A549 (cell line): Measurements from ENCODE around the gene DKC1. TPM values are rescaled to one million over a fixed set of nuclear protein-coding genes. Genes with fewer than 3 reads are reported as not detected.
A peak's percentile ranks its signal among the peaks of the same experiment; 100 is the strongest.
"Not testable (repeated sequence)": the region's sequence is repeated elsewhere in the genome, so short reads cannot be mapped to it uniquely, and the experiment has no call there.

Experiments used
- ATAC-seq, 2 experiments: fragments of 200-7000 bp in 1 of 2; fragments of >200 bp in 1 of 2; cut with Nextera tagmentation in 1 of 2; cut with Tn5 transposase in 1 of 2; 3 replicates each; pipeline versions ENCODE4 v1.8.0 to v1.9.1; 2018 to 2020; ENCODE audit warnings: mild to moderate bottlenecking in 1 of 2, moderate library complexity in 1 of 2
- CTCF ChIA-PET: fragments of 300-600 bp; sonication (Branson Sonifier 250); formaldehyde crosslinking; extraction: SDS; loops from one replicate; lab custom pipeline; 2021; ENCODE audit warnings: antibody characterized with exemption, inconsistent platforms; lab: Yijun Ruan, JAX
- POLR2A ChIA-PET: fragments of 350-600 bp; formaldehyde crosslinking; extraction: SDS; loops from one replicate; lab custom pipeline; 2021; ENCODE audit warnings: antibody characterized with exemption, inconsistent platforms; lab: Yijun Ruan, JAX
- DNase-seq, 2 experiments: peaks; one replicate each; pipeline versions ENCODE4 v3.0.0 to v3.0.0-alpha.2; 2011 to 2016; ENCODE audit warnings: low read depth in 1 of 2, low spot score in 1 of 2
- FAIRE-seq: peaks from 2 replicates; lab custom pipeline; 2011; peaks lifted over from hg19 to GRCh38; lab: Jason Lieb, UNC
- H3K27ac ChIP-seq, 2 experiments: fragments of >200 bp; sonication (Bioruptor Twin); formaldehyde crosslinking; 3 replicates each; pipeline ENCODE4 v1.5.1; 2016 to 2017
- H3K4me1 ChIP-seq: fragments of >200 bp; sonication (Bioruptor Twin); formaldehyde crosslinking; 3 replicates; pipeline ENCODE4 v1.6.1; 2016
- H3K4me2 ChIP-seq: fragments of >200 bp; sonication (Bioruptor Twin); formaldehyde crosslinking; 3 replicates; pipeline ENCODE4 v1.6.1; 2016
- H3K4me3 ChIP-seq: fragments of >200 bp; sonication (Bioruptor Twin); formaldehyde crosslinking; 3 replicates; pipeline ENCODE4 v1.5.1; 2016
- H3K9me3 ChIP-seq: fragments of >200 bp; sonication (Bioruptor Twin); formaldehyde crosslinking; 3 replicates; pipeline ENCODE4 v1.6.1; 2016
- CHD4 ChIP-seq: fragments of 200-600 bp; sonication (generic); IDR thresholded peaks from 2 replicates; pipeline ENCODE4 v1.6.1; 2016; ENCODE audit warnings: antibody characterized with exemption, mild to moderate bottlenecking, borderline replicate concordance
- E2F6 ChIP-seq: IDR thresholded peaks from 2 replicates; pipeline ENCODE4 v1.6.1; 2012; ENCODE audit warnings: low read depth, borderline replicate concordance
- ELK1 ChIP-seq: fragments of 150-350 bp; IDR thresholded peaks from 2 replicates; pipeline ENCODE4 v1.6.1; 2014; ENCODE audit warnings: low read depth, mild to moderate bottlenecking, low read length
- ESRRA ChIP-seq: fragments of 150-350 bp; IDR thresholded peaks from 2 replicates; pipeline ENCODE4 v1.6.1; 2014; ENCODE audit warnings: mild to moderate bottlenecking, low read length, borderline replicate concordance
- GATA3 ChIP-seq: IDR thresholded peaks from 2 replicates; pipeline ENCODE4 v1.6.1; 2012; ENCODE audit warnings: borderline replicate concordance
- JUNB ChIP-seq: fragments of >200 bp; sonication (Bioruptor Twin); formaldehyde crosslinking; IDR thresholded peaks from 2 replicates; pipeline ENCODE4 v1.6.1; 2016
- KDM1A ChIP-seq: fragments of 200-600 bp; sonication (generic); IDR thresholded peaks from 2 replicates; pipeline ENCODE4 v1.6.1; 2016; ENCODE audit warnings: low read depth, mild to moderate bottlenecking
- MAZ ChIP-seq: fragments of 150-350 bp; IDR thresholded peaks from 2 replicates; pipeline ENCODE4 v1.6.1; 2014; ENCODE audit warnings: antibody characterized with exemption, low read depth, low read length, borderline replicate concordance
- PBX3 ChIP-seq: IDR thresholded peaks from 2 replicates; pipeline ENCODE4 v1.6.1; 2012
- POLR2A ChIP-seq: IDR thresholded peaks from 2 replicates; pipeline ENCODE4 v1.6.1; 2012; ENCODE audit warnings: mild to moderate bottlenecking, low read length
- RAD21 ChIP-seq, 2 experiments: fragments of >200 bp in 1 of 2; sonication (Bioruptor Twin) in 1 of 2; formaldehyde crosslinking in 1 of 2; IDR thresholded peaks in 1 of 2; conservative IDR thresholded peaks in 1 of 2; 2 replicates in 1 of 2; 3 replicates in 1 of 2; pipeline ENCODE4 v1.6.1; 2012 to 2018; ENCODE audit warnings: inconsistent platforms in 1 of 2
- RARB ChIP-seq: fragments of 250-450 bp; sonication (Bioruptor Pico); IDR thresholded peaks from 2 replicates; pipeline ENCODE4 v1.8.0; 2021; ENCODE audit warnings: mild to moderate bottlenecking, moderate library complexity
- RNF2 ChIP-seq: fragments of 200-600 bp; sonication (generic); IDR thresholded peaks from 2 replicates; pipeline ENCODE4 v1.6.1; 2016; ENCODE audit warnings: low read depth, mild to moderate bottlenecking, antibody characterized with exemption, moderate library complexity, borderline replicate concordance
- SREBF2 ChIP-seq: fragments of 450-650 bp; IDR thresholded peaks from 2 replicates; pipeline ENCODE4 v1.6.1; 2014; ENCODE audit warnings: mild to moderate bottlenecking, moderate library complexity
- TFCP2L1 ChIP-seq: fragments of 250-450 bp; sonication (Bioruptor Pico); IDR thresholded peaks from 2 replicates; pipeline ENCODE4 v1.5.0; 2021; ENCODE audit warnings: mild to moderate bottlenecking
- ZC3H11A ChIP-seq: fragments of 450-650 bp; IDR thresholded peaks from 2 replicates; pipeline ENCODE4 v1.6.1; 2014; ENCODE audit warnings: antibody characterized with exemption, mild to moderate bottlenecking
- WGBS: methylation state at CpG from one replicate; pipeline ENCODE4 v1.1.6; 2017; ENCODE audit errors: missing lambda C conversion rate; 5-methylcytosine and 5-hydroxymethylcytosine counted together
- polyA plus RNA-seq, 4 experiments: library from polyadenylated mRNA; depleted of rRNA in 3 of 4; stranded (reverse); fragments of >200 nt; fragmentation: RNase III in 1 of 4; extraction: RNeasy Plus Mini Kit Qiagen cat#74134 plus additional on column Dnase treatment in 1 of 4; gene quantifications; 2 replicates in 3 of 4; 3 replicates in 1 of 4; pipeline ENCODE4 v1.2.3, GENCODE V29; 2011 to 2017
- TF ChIP-seq, protein P1 (sequence below): fragments of 450-650 bp; IDR thresholded peaks from 2 replicates; pipeline ENCODE4 v1.6.1; 2014; ENCODE audit warnings: antibody characterized with exemption

Gene DKC1
- polyA plus RNA-seq, 2 of the 4 experiments (the other 2 are of a cell fraction): 166 to 209 TPM

GRCh38 chrX:154812341-154813101, 49.9 kb downstream of the DKC1 start:
- H3K27ac ChIP-seq: no peak overlapping the region
- CTCF ChIA-PET: interaction anchor here (0.7 to 1.2 kb wide), 4 partner anchors 17 to 64 kb away, joined by 3 to 4 read pairs (median 3); no protein-coding TSS in a partner anchor

DNA sequence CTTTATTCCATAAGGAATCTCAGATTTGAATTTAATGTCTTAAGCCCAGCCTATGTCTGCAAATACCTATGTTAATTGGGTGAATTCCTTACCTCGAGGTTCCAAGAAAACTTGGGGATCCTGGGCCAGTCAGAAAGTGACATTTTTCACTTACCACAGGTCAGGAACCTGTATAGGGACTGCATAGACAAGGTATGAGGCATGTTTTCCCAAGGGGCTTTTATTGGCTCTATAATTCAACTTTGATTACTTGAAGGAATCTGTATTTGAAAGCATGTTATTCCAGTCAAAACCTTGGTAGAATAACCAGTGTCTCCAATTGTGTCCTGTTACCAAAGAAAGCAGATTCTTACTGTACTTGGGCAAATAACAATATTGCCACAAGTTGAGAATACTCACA, 51.1 kb downstream of the DKC1 start:
- TF ChIP-seq RAD21 (conservative IDR thresholded peaks at IDR 0.05 in 1 of 2, IDR thresholded peaks at IDR 0.05 in 1 of 2) (no peak), E2F6 (no peak), ELK1 (no peak), GATA3 (no peak)
- FAIRE-seq: no peak
- no peak for DNase-seq
- Histone ChIP-seq H3K4me2 (no peak overlapping the region), H3K27ac (no peak overlapping the region), H3K9me3 (no peaks in the 10 kb centered on the region), H3K4me3 (no peak overlapping the region), H3K4me1 (0 out of 3 replicates have a peak, but pooled peaks cover 3% of the 10 kb centered on the region)
- ChIA-PET CTCF (interaction anchor here (1.2 kb wide), 1 partner anchor 15 kb away, joined by 3 read pairs; no protein-coding TSS in a partner anchor), POLR2A (no interaction called here)
- no peak for ATAC-seq
- 0% methylated on average over 1 of the region's 1 CpG for WGBS

More at GRCh38 chrX:154812341-154813101, 49.9 kb downstream of the DKC1 start:
- Histone ChIP-seq H3K4me1 (0 out of 3 replicates have a peak, but pooled peaks cover 3% of the 10 kb centered on the region), H3K4me3 (no peak overlapping the region), H3K4me2 (no peak overlapping the region), H3K9me3 (0 out of 3 replicates have a peak, but pooled peaks cover 6% of the 10 kb centered on the region)
- 47% methylated on average over 2 of the region's 2 CpGs for WGBS
- 0 out of 2 replicates have a peak, but pooled peaks have one; percentile 6 for TF ChIP-seq ZC3H11A
- TF ChIP-seq TFCP2L1 (CRISPR knock-in tag): no peak
- FAIRE-seq (peak; percentile 54), DNase-seq (no peak), ATAC-seq (no peak)
- POLR2A ChIA-PET: no interaction called here

DNA sequence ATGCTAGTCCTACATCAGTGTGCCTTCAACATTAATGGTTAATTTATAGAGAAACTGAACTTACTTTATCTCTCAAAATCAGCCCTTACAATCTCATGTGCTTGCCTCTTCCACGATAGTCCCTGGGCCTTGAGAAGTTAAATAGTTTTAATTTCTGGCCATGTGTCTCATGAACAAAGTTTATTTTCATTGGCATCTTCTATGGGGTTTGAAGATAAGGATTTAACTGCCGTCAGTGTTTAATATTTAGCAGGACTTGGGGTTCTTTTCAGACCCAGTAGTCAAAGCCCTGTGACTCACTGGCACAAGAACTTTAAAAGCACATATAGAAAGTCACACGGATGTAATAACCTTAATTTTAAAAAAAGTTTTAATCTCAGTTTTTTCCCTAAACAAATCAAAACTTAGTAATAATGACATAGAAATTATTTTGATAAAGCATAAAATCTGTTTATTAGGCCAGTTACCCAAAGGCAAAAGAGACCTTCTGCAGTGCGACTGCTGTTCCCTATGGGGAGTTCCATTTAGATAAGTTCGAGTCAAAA, 52.7 kb downstream of the DKC1 start:
- ATAC-seq (no peak), FAIRE-seq (peak; percentile 76)
- H3K9me3 ChIP-seq: no peaks in the 10 kb centered on the region
- no peak for TF ChIP-seq PBX3
- no peak for TF ChIP-seq RARB (CRISPR knock-in tag)
- no peak for TF ChIP-seq CHD4
- TF ChIP-seq E2F6: no peak
- TF ChIP-seq RNF2: no peak
- no peak for TF ChIP-seq MAZ
- TF ChIP-seq JUNB: no peak
- no peak for TF ChIP-seq POLR2A
- TF ChIP-seq, protein P1, sequence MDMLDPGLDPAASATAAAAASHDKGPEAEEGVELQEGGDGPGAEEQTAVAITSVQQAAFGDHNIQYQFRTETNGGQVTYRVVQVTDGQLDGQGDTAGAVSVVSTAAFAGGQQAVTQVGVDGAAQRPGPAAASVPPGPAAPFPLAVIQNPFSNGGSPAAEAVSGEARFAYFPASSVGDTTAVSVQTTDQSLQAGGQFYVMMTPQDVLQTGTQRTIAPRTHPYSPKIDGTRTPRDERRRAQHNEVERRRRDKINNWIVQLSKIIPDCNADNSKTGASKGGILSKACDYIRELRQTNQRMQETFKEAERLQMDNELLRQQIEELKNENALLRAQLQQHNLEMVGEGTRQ: no peak
- no peak for TF ChIP-seq ESRRA
- TF ChIP-seq SREBF2: no peak
- no peak for TF ChIP-seq KDM1A
- TF ChIP-seq, all 56 proteins: peak for 0
- H3K4me1 ChIP-seq: 0 out of 3 replicates have a peak, but pooled peaks cover 3% of the 10 kb centered on the region
- no peak overlapping the region for H3K4me3 ChIP-seq
- 0 out of 3 replicates have a peak overlapping the region, but pooled peaks have one; percentile 11 for H3K4me2 ChIP-seq
- POLR2A ChIA-PET: no interaction called here
- 39% methylated on average over 5 of the region's 5 CpGs for WGBS
- H3K27ac ChIP-seq: no peak overlapping the region
- DNase-seq: no peak
- CTCF ChIA-PET: no interaction called here

- CTCF ChIA-PET, FAIRE-seq, H3K4me1 ChIP-seq, H3K27ac ChIP-seq, ATAC-seq, POLR2A ChIA-PET, H3K4me3 ChIP-seq, H3K9me3 ChIP-seq, H3K4me2 ChIP-seq, DNase-seq: not testable (repeated sequence)
- WGBS: 63% methylated on average over 4 of the region's 4 CpGs
Observed at GRCh38 chrX:154816326-154816898, 53.7 kb downstream of the DKC1 start.

- DNase-seq, H3K4me1 ChIP-seq, CTCF ChIA-PET, FAIRE-seq, H3K4me2 ChIP-seq, H3K4me3 ChIP-seq, ATAC-seq, H3K9me3 ChIP-seq, H3K27ac ChIP-seq, POLR2A ChIA-PET: not testable (repeated sequence)
- 86% methylated on average over 19 of the region's 19 CpGs for WGBS
Observed at GRCh38 chrX:154817048-154817618, 54.5 kb downstream of the DKC1 start.
